ENCODE measurements around the gene GPR18.
"Not testable (repeated sequence)": the region's sequence is repeated elsewhere in the genome, so short reads cannot be mapped to it uniquely, and the experiment has no call there.

GPR18 gene

DNA sequence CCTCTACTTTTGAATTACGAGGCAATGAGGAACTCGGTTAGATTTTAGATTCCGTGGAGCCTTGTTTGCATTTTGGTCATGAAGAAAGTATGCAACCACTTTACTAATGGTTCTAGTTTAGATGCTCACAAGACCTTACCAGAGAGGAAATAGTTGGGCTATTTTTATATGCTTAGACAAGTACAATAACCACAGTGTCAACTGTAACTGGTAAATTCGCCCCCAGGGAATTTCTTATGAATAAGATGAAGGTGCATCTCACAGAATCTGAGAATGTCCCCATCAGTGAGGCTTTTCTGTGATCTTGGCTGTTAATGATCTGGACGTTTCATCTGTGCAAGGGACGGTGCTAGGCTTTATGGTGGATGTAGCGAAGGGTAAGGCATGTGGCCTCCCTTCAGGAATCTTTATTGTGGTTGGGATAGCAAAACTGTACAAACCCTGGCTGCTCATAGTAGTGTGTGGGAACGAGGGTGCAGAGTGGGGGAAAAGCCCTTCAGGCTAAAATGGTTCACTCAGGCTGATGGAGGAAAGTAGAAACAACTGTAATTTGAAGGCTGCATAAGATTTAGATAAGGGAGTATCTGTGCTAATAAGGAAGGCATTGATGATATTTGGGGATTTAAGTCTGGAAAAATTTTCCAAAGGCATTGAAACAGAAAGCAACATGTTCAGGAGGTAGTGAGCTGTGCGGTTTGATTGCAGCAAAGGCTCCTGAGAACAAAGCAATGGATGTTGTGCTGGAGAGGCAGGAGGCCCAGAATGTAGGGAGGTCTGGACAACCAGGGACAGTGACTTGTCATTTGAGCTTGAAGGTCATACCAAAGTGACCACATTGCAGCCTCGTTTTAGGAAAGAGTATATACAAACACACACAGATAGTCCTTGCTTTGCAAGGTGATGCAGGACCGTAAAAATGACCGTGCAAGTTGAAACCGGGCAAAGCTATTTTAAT, 29.2 kb downstream of the GPR18 start:
- DNase-seq (ENCODE audit: low read depth), result no peak

DNA sequence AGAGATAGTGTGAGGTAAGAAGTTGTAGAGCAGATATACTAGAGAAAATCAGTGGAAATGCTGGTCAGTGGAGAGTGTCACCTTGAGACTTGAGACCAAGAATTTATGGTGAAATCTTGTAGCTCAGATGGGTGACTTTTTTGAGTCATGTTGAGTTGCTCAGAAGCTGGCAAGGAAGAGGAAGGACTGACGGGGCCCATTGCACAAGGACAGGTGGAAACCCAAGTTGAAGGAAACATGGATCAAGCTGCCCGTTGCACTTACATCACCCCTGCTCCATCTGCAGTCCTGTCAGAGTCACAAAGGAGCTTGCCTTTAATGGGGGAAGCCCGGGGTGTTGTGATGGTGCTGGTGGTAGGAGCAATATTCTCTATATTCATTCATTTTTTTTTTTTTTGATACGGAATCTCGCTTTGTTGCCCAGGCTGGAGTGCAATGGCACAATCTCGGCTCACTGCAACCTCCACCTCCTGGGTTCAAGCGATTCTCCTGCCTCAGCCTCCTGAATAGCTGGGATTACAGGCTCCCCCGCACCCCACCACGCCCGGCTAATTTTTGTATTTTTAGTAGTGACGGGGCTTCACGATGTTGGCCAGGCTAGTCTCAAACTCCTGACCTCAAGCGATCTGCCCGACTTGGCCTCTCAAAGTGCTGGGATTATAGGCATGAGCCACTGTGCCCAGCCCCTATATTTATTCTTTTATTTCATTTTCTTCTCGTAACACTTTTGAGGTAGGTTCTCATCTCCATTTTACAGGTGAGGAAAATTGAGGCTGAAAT, 30.1 kb downstream of the GPR18 start:
- no peak for DNase-seq (ENCODE audit: low read depth)

DNA sequence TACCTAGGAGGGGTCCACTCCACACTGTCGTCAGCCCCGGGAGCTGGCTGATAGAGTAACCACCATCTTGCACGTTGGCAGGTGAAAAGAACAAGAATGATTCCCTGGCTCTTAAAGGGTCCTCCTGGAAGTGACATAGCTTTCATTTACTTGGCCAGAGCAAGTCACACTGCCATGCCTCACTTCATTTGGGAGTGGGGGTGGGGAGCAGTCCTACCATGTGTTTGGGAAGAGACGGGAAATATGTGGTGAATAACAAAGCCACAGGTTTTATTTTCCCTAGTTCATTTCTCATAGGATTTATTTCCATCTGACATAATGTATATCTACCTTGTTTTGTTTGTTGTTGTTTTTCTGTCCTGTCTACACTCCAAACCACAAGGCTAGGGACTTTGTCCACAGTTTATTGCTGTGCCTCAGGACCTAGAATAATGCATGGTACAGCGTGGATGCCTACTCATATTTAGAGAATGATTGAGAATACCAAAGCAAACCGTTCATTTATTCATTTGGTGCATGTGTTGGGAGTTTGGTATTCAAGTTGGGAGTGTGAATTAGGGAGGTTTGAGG, 30.8 kb downstream of the GPR18 start:
- no peak for DNase-seq (ENCODE audit: low read depth)

DNA sequence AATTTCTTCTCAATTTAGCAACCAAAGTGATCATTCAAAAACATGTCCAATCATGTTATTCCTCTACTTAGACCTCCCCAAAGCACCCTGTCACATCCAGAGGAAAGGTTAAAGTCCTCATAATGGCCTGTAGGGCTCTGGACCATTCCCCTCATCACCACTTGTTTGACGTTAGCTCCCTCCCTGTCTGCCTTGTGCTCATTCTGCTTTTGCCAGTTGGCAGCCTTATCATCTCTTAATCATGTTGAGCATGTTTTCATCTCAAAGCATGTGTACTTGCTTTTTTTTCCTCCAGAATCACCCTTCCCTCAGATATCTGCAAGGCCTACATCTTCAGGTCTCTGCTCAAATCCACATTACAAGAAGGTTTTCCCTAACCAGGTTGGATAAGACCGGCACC, 31.7 kb downstream of the GPR18 start:
- no peak for DNase-seq (ENCODE audit: low read depth)

DNA sequence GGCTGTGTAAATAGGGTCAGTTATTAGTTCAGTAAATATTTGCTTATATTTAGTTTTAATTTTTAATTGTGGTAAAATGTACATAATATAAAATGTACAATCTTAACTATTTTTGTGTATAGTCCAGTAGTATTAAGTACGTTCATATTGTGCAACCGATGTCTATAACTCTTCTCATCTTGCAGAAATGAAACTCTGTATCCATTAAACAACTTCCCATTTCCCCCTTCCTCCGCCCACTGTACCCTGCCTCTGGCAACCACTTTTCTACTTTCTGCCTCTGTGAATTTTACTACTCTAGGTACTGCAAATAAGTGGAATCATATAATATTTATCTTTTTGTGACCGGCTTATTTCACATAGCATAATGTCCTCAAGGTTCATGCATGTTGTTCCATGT, 33.1 kb downstream of the GPR18 start:
- DNase-seq (ENCODE audit: low read depth), result no peak

DNA sequence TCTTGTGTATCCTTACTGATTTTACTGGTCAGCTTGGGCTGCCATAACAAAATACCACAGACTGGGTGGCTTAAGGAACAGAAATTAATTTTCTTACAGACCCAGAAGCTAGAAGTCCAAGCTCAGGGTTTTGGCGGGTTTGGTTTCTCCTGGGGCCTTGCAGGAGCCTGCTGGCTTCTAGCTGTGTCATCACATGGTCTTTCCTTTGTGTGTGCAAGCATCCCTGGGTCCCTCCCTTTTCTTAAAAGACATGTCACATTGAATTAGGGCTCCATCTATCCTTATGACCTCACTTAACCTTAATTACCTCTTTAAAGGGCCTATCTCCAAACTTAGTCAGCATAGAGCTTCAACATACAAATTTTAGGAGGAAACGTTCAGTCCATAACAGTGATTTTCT, 34.2 kb downstream of the GPR18 start:
- no peak for DNase-seq (ENCODE audit: low read depth)

DNA sequence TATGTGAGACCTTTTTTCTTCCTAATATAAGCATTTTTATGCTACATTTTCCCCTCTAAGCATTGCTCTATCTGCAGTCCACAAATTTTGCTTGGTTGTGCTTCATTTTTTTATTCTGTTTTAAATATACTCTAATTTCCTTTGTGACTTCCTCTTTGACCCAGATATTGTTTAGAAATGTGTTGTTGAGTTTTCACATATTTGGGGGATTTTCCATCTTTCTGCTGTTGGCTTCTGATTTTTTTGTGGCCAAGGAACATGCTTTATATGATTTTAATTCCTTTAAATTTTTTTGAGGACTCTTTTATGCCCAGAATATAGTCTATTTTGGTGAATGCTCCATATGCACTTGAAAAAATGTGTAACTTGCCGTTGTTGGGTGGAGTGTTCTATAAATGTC, 34.6 kb downstream of the GPR18 start:
- DNase-seq (ENCODE audit: low read depth), result no peak

DNA sequence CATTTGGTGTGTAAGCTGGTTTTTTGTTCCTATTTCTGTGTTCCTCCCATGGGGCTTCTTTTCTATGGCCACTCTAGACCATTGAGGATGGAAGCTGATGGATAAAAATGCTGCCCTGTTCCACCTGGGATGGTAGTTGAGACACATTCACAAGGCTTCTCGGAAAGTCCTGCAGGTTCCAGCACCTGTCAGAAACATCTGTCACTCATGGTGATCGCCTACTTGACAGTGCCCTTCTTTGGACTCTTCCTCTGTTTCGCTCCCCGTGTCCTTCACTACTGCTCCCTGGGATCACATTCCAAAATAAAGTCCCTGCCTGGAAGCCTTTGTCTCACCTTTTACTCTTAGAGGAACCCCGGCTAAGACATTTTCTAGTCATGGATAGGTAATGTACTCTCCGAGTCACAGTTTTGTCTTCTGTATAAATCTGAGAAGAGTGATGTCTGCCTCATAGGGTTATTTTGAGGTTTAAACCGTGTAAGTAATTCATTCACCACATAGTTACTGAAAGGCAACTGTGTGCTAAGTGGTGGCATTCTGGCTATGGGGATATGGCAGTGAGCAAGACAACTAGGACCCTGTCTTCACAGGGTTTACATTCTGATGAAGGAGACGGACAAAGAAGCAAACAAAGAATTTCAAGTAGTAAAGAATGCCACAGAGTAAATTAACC, 36.5 kb downstream of the GPR18 start:
- DNase-seq (ENCODE audit: low read depth), result no peak

DNA sequence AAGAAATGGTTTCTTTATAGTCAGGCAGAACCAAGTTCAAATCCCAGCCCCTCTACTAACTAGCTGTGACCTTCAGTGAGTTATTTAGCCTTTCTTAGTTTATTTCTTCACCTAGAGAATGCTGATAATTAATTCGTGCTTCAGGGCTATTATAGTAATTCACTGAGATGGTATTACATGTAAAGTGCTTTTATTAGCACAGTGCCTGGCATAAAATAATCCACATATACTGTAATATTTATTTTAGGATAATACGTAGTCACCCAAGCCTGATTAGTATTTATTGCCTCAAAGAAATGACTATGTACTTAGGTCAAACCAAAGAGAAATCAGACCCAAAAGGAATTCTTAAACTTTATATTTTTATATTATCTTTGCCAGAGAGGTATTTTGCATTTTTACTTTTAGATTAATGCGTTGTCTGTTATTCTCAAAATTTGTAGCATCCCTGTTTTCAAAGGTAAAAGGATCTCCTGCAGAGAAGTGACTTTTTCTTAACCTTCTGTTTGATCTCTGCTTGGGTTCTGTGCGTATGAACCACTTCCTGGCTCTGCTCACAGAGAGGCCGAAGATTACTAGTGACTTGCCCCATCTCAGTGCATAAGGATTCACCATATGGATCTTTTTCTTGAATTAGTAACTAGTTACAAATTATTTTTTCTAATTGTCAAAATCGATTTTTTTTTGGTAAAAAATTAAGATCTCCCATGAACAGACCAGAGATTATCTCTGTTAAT, 37.8 kb downstream of the GPR18 start:
- no peak for DNase-seq (ENCODE audit: low read depth)

DNA sequence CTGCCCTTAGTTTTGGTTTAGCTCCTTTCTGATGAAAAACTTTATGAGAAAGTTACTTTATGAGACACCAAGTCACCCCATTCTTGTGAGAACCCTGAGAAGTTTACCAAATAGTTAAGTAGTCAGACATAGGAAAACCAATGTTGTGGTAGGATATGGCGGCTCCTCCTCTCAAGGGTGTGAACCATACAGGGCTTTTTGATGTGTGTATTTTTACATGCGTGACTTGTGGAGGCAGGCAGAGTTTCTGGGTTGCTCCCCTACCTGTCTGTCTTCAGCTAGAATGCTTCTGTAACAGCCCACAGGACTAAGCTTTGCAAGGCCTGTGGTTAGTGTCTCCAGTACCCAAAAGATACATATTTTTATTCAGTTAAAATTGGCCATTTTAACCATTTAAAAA, 39.2 kb downstream of the GPR18 start:
- peak; percentile 41 for DNase-seq (ENCODE audit: low read depth)

DNA sequence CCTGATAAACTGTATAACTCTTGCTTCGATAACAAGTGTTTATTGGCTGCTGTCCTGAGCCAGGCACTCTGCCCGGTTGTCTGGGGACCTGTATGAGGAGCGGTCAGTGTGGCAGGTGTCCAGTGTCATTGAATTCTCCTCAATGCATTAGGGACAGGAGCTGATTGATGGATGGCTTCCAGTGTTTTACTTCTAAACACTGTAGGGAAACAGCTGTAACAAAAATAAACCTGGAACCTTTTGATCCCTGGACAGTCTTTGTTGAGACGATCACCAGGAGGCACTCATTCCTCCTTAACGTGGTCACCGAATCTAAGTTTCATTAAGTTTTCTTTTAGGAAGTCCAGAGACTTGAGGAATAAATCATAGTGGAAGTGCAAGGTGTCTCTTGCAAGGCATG, 39.6 kb downstream of the GPR18 start:
- no peak for DNase-seq (ENCODE audit: low read depth)

DNA sequence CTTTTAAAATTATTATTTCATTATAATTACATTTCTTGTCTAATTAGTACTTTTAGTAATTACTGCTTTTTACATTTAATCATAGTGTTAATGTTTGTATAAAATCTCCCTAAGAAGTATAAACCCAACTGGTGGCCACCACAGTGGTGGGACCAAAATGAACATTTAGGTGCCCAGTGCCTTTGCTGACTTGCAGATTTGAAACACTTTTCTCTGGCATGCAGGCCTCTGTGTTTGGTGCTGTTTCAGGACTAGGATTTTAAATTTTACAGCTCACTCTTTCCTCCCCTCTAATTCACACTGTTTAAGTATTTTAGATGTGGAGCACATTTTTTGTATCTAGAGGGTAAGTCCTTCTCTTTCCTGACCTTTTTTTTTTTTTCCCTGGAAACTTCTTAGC, 40.1 kb downstream of the GPR18 start:
- no peak for DNase-seq (ENCODE audit: low read depth)

DNA sequence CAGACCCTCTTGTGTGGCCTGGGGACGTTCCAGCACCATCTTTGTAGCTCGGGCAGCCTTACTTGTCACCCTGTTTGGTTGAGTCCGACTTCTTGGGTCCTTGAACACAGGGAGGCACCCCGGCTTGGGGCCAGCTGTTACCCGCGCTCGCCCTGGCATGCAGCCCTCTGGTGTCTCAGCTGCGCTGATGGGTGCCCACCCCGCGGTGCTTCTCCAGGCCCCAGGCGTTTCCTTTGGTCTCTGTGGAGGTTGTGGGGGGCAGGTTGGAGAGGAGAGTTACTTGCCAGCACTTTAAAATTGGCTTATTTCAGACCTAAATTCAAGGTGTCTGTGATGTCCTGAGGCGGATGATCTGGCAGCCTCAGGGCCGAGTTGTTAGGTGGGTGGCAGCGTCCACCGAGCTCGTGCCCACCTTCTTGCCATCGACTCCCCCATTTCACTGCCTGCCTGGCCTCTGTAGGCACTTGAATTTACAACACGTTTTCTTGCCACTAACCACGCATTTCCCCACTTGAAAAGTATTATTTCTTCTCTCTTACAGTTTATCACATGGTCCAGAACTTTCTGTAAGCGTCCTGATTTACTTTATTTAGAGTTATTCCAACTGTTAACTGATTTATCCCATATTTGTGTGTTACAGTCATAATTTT, 40.6 kb downstream of the GPR18 start:
- no peak for DNase-seq (ENCODE audit: low read depth)

DNA sequence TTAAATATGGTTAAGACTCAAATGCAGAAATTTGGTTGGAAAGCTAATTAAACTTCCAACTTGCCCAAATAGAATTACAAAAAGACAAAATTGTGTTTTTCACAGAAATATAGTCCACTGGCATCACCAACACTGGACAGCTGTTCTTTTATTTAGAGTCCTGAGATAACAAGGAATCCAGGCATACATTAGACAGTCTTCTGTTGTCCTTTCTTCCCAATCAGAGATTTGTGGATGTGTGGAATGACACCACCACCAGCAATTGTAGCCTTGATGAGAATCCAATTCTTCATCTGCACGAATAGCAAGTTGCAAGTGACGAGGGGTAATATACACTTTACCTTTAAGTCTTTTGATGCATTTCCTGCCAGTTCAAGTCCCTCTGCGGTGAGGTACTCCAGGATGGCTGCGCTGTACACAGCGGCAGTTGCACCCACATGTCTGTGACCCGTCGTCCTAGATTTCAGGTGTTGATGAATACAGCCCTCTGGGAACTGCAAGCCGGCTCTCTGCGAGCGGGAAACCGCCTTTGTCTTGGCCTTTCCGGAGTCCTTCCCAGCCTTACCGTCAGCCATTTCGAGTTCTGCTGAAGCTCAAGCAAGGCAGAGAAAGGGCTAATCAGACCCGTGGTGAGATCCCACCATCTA, 42.9 kb downstream of the GPR18 start:
- peak; percentile 35 for DNase-seq (ENCODE audit: low read depth)

DNA sequence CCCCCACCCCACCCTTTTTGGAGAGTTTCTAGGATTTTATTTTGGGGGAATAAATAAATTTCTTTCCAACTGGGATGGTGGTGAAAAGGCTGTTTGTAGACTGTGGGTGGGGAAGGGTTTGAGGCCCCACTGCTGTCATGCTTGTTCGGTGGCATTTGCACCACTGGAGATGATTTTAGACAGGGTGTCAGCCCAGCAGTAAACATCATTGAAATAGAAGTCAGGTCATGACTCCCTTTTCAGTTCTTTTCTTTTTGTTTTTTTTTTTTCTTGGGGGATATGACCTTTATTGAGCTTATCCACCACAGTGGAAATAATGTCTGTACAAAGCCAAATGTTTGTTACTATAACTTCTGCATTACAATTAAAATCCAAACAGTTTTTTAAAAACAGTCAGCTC, 43.4 kb downstream of the GPR18 start:
- no peak for DNase-seq (ENCODE audit: low read depth)

DNA sequence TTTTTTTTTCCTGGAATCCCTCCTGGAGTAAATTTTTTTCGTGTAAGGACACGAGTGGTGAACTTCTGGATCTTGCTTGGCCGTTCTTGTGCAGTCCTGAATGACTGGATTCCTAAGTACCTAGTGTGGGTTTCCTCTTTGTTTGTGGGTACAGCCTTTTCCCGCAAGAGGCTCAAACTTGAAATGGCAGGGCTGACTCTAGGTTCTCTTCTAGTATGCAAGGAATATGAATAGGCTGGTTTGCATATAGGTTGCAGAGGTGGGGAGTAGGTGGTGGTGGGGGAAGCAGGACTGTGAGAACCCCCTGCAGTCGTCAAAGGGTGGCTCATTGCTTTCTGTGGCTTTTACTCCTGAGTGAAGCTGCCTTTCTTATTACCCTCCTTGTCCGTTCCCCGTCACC, 43.9 kb downstream of the GPR18 start:
- no peak for DNase-seq (ENCODE audit: low read depth)

DNA sequence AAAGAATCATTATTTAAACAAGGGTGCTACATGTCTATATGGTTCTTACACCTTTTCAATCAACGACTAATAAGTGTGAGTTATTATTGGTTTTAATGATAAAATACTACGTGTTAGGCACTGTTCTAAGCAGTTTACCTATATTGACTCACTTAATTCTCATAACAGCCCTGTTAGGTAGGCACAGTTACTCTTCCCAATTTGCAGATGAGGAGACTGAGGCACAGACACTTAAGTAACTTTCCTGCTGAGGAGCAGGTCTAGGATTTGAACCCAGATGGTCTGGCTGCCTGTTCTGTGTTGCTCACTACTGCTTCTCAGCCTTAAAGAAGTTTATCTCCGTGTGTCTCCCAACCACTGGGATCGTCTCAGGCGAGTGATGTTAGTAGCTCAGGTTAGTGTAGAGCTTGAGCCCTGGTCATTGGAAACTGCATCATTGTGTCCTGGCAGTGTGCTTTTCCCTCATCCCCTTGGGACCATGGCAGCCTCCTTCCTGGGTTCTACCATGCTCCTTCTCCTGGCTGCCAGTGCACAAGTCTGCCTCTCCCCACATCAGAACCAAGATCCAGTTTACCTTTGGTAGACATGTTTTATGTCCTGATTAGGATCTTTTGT, 46.7 kb downstream of the GPR18 start:
- DNase-seq (ENCODE audit: low read depth), result no peak

DNA sequence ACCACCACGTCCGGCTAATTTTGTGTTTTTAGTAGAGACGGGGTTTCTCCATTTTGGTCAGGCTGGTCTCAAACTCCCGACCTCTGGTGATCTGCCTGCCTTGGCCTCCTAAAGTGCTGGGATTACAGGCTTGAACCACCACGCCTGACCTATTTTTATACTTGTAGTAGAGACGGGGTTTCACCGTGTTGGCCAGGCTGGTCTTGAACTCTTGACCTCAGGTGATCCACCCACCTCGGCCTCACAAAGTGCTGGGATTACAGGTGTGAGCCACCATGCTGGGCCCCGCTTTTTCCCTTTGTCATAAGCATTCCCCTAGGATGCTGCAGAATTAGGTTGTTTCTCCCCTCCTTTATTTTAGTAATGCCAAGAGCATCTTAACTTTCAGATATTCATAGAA, 47.6 kb downstream of the GPR18 start:
- not testable (repeated sequence) for DNase-seq (ENCODE audit: low read depth)

DNA sequence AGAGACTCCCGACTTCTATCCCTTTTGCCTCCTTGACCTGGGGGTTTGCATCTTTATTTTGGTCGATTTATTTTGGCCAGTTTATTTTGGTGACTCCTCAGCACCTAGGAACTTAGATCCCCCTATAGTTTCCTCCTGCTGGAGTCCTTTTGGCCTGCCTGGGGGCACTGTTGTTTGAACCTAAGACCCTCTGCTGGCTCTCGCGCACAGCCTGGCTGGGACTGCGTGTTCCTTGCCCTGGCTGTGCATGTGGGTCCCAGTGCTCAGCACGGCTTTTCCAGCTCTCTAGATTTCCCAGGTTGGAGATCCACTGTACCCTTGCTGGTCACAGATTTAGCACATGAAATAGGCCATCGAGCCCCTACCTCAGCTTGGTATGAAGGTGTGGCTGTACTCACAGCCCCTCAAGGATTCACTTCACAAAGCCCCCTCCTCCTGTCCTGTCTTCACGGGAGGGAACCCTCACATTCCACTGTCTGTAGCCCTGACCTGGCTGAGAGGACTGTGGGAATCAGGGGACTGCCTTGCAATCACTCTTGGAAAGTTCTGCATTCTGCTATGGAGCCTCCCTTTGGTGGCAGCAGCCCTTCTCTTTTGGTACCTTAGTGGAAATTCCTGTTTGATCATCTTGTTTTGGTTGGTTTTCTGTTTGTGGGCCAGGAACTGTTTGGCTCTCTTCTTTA, 49.2 kb downstream of the GPR18 start:
- no peak for DNase-seq (ENCODE audit: low read depth)

DNA sequence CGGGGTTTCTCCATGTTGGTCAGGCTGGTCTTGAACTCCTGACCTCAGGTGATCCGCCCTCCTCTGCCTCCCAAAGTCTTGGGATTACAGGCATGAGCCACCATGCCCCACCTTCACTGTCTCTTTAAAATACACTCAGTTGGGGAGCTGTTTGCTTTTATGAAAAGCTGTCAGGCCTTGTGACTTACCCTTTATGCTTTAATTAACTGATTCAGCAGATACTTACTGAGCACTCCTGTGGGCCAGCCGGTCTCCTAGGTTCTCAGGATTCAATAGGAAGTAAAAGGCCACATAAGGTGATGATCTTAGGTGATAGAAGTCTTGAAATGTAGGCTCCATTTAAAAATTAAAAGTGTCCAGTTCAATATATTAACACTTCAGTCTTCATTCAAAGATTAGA, 50.0 kb downstream of the GPR18 start:
- no peak for DNase-seq (ENCODE audit: low read depth)
